GM12872 (cell line): ENCODE data around the gene ACO1.
A peak's percentile ranks its signal among the peaks of the same experiment; 100 is the strongest.

ENCODE experiments used
- CTCF ChIP-seq: IDR thresholded peaks from 3 replicates; pipeline ENCODE4 v1.5.1; 2011; ENCODE audit warnings: low read depth, mild to moderate bottlenecking, low read length, moderate library complexity; ENCODE audit not compliant: insufficient read depth

The ACO1 gene

DNA sequence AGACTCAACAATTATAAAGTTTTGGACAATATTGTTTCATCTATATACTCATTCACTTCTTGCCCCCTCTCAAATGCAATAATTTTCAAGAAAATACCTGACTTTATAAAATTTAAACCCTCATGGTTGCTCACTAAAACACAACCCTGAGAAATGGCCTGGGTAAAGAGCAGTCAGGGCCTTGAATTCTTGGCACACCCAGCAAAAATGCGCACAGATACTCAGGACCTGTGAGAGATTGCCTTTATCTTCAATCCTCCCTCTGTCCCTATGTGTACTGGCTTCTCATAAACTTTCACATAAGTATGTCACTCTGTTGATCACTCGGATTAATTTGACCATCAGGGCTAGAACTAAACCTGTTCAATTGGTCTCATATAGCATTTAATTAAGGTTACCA, 12.8 kb upstream of the ACO1 start:
- TF ChIP-seq CTCF: no peak

GRCh38 chr9:32376285-32376684, 8.2 kb upstream of the ACO1 start:
- TF ChIP-seq CTCF: no peak

DNA sequence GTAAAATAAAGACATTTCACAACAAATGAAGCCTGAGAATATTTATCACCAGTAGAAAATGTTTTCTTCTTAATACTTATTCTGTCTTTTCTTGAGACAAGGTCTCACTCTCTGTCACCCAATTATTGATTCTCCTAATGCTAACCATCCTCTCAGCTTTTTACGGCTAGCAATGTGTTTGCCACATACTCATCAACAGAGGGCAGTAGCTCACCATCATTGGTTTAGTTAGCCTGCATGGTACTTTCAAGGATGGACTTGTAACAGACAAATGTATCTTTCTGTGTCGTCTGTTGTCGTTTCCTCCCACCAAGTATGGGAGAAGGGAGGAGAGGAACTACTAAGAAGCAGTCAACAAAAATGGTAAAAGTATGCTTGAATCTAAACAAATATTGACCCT, 5.9 kb upstream of the ACO1 start:
- TF ChIP-seq CTCF: peak; percentile 82

DNA sequence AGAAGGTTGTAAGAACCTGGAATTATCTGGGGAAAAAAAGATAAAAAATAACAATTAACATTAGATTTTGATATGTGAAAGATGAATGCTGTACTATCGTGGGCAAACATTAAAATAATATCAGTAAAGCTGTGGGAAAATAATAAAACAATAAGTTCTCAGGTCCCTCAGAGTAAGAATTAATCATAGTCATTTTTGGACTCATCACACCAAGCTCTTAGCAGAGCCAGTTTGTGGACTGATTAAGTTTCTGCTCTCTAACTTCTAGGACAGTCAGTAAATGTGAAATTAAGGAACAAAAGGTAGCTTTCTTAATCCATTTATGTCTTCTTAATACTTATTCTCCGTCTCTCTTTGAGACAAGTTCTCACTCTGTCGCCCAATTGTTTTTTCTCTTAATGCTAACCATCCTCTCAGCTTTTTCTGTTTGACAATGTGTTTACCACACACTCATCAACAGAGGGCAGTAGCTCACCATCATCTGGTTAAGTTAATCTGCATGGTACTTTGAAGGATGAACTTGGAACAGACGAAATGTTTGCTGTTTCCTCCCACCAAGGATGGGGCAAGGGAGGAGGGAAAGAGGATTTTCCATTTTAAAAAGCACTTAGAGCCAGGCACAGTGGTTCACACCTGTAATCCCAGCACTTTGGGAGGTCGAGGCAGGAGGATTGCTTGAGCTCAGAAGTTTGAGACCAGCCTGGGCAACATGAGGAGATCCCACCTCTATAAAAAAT, 5.3 kb upstream of the ACO1 start:
- TF ChIP-seq CTCF: peak; percentile 77

DNA sequence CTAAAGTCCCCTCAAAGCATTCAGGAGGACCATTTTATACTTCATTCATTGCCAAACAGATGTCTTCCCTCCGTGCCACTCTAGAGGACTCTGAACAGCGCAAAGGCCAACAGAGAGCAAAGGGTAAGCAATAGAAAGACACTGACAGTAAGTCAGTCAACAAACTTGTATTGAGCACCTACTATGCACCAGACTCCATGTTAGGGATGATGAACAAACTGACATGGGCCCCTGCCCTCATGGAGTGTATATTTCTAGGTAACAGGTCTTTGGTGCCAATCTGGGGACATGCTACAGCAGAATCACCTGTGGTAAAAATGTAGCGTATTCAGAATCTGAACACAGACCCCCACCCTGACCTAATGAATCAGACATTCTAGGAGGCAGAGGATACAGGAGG, 3.5 kb upstream of the ACO1 start:
- TF ChIP-seq CTCF: no peak

DNA sequence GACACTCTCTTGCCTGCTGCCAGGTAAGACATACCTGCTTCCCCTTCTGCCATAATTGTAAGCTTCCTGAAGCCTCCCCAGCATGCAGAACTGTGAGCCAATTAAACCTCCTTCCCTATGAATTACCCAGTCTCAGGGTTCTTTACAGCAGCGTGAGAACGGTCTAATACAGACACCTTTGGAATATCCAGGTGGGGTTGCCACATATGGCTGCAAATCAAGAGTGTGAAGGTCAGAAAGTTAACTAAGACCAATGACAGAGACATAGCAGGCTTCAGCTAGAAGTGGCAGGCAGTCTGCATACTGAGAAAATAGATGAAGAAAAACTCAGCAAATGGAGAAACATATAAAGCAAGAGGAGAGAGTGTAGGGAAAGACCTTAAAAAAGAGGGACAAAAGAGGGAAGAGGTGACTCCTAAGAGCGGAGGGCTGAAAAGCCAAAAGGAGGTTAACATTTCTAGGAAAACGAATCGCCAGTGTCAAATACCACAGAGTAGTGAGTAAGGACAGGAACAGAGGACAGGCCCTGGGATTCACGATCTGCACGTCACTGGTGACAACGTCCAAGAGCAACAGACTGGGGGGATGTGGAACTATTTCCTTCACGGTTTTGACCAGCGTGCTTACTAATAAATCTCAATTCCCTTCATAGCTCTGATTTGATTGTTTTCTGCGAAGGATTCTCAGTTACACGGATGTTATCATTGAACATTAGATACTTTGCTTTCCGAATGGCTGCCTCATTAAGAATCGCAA, 1.7 kb upstream of the ACO1 start:
- no peak for TF ChIP-seq CTCF

DNA sequence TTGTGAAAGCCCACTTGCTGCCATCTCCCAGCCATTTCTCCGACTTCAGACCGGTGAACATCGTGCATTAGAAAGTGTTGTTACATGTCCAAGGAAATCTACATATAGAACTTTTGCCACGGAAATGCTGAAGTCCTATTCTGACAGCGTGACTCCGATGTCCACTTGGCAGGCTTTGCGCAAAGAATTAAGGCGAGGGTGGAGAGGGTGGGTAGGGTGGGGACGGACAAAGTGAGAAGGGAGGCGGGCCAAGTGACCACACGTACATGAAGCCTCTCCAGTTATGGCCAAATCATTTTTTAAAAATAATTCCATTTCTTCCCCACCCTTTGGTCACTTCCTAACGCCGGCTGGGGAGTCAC, 460 bp upstream of the ACO1 start:
- TF ChIP-seq CTCF: no peak
